K562 (cell line): ENCODE measurements around the gene CDC42EP1. TPM values are rescaled to one million over a fixed set of nuclear protein-coding genes. Genes with fewer than 3 reads are reported as not detected.

Experiments used
- ATF4 ChIP-seq: fragments of 450-650 bp; formaldehyde crosslinking; IDR thresholded peaks from 2 replicates; pipeline ENCODE4 v1.4.0; 2022; ENCODE audit warnings: mild to moderate bottlenecking, moderate library complexity
- BDP1 ChIP-seq: IDR thresholded peaks from 3 replicates; pipeline ENCODE4 v1.6.1; 2011; ENCODE audit not compliant: insufficient read length, insufficient read depth
- BRF2 ChIP-seq: IDR thresholded peaks from 3 replicates; pipeline ENCODE4 v1.6.1; 2011; ENCODE audit warnings: borderline replicate concordance, mild to moderate bottlenecking; ENCODE audit not compliant: insufficient read length, insufficient read depth
- E4F1 ChIP-seq: fragments of 250-450 bp; sonication (Bioruptor Pico); IDR thresholded peaks from 2 replicates; pipeline ENCODE4 v1.5.0; 2021; ENCODE audit warnings: mild to moderate bottlenecking, borderline replicate concordance
- NR0B1 ChIP-seq: fragments of 450-650 bp; IDR thresholded peaks from one replicate; pipeline ENCODE4 v1.6.1; 2018; ENCODE audit warnings: mild to moderate bottlenecking, moderate library complexity; ENCODE audit not compliant: partially characterized antibody
- NR2F6 ChIP-seq: fragments of 450-650 bp; formaldehyde crosslinking; IDR thresholded peaks from 2 replicates; pipeline ENCODE4 v1.4.0; 2020; ENCODE audit warnings: mild to moderate bottlenecking
- NR4A1 ChIP-seq, 2 experiments: fragments of 250-450 bp in 1 of 2; fragments of 450-650 bp in 1 of 2; sonication (Bioruptor Pico) in 1 of 2; IDR thresholded peaks; 2 replicates each; pipeline versions ENCODE4 v1.4.0 to v1.6.1; 2016 to 2020; ENCODE audit warnings: mild to moderate bottlenecking in 2 of 2, missing compliant biosample characterization in 1 of 2, missing genetic modification characterization in 1 of 2, moderate library complexity in 1 of 2
- PCBP2 ChIP-seq: fragments of 200-400 bp; formaldehyde crosslinking; IDR thresholded peaks from 2 replicates; pipeline ENCODE4 v1.6.1; 2018; ENCODE audit warnings: low read length, low read depth, mild to moderate bottlenecking, moderate library complexity; ENCODE audit not compliant: poor library complexity, severe bottlenecking
- RBM15 ChIP-seq: fragments of 200-400 bp; formaldehyde crosslinking; IDR thresholded peaks from 2 replicates; pipeline ENCODE4 v1.6.1; 2018; ENCODE audit warnings: mild to moderate bottlenecking, low read length, moderate library complexity; ENCODE audit not compliant: insufficient read depth
- RFX1 ChIP-seq: fragments of 450-650 bp; IDR thresholded peaks from 2 replicates; pipeline ENCODE4 v1.6.1; 2016; ENCODE audit warnings: mild to moderate bottlenecking, moderate library complexity
- TAL1 ChIP-seq: fragments of 450-650 bp; IDR thresholded peaks from 2 replicates; pipeline ENCODE4 v1.6.1; 2016; ENCODE audit warnings: mild to moderate bottlenecking
- TCF7L2 ChIP-seq: fragments of 150-350 bp; IDR thresholded peaks from 2 replicates; pipeline ENCODE4 v1.6.1; 2016; ENCODE audit warnings: low read depth, mild to moderate bottlenecking, low read length, moderate library complexity
- ZKSCAN3 ChIP-seq: fragments of 250-450 bp; sonication (Bioruptor Pico); IDR thresholded peaks from 2 replicates; pipeline ENCODE4 v1.4.0; 2020
- ZNF124 ChIP-seq: sonication (generic); formaldehyde crosslinking; IDR thresholded peaks from 2 replicates; pipeline ENCODE4 v1.8.1; 2022; ENCODE audit warnings: missing genetic modification reagents
- ZNF707 ChIP-seq: fragments of 250-450 bp; sonication (Bioruptor Pico); conservative IDR thresholded peaks from 2 replicates; pipeline ENCODE4 v1.8.0; 2022; ENCODE audit warnings: inconsistent platforms, mild to moderate bottlenecking, moderate library complexity
- polyA plus RNA-seq, 8 experiments: library from polyadenylated mRNA; depleted of rRNA in 4 of 8; stranded (reverse) in 5 of 8; unstranded in 3 of 8; fragments of >200 nt; fragmentation: Nextera tagmentation in 2 of 8; fragmentation: Illumina TruSeq in 1 of 8; extraction: Ambion mirVana in 2 of 8; extraction: Trizol in 1 of 8; gene quantifications; 2 replicates each; pipeline versions ENCODE4 v1.2.1 to v1.2.3, GENCODE V29; 2011 to 2014; ENCODE audit warnings: inconsistent platforms in 1 of 8, missing spikeins in 1 of 8
- total RNA-seq, 7 experiments: library from RNA; depleted of rRNA in 6 of 7; stranded (reverse); fragments of >200 nt in 6 of 7; fragmentation: Illumina TruSeq in 2 of 7; extraction: Trizol in 2 of 7; gene quantifications; 2 replicates each; pipeline versions ENCODE4 v1.2.1 to v1.2.3, GENCODE V29; 2011 to 2021; ENCODE audit warnings: low replicate concordance in 1 of 7

Gene CDC42EP1
- total and polyA plus RNA-seq, 9 of the 15 experiments (the other 6 are each of a cell fraction or from before 2014, with no cell fraction given) = 0.67 to 70.2 (median 7.3) TPM

- TF ChIP-seq ATF4 (CRISPR knock-in tag) (no peak), BDP1 (no peak), ZNF124 (CRISPR knock-in tag) (no peak), E4F1 (CRISPR knock-in tag) (no peak), ZNF707 (CRISPR knock-in tag) (no peak), TCF7L2 (no peak), NR0B1 (no peak), ZKSCAN3 (no peak), PCBP2 (no peak), BRF2 (no peak), NR4A1 (CRISPR knock-in tag; IDR thresholded peaks at IDR 0.05) (no peak), NR4A1 (tag; IDR thresholded peaks at IDR 0.05) (no peak), RFX1 (no peak), NR2F6 (CRISPR knock-in tag) (no peak), RBM15 (no peak), TAL1 (no peak)
- TF ChIP-seq, all 486 proteins: peak for 6
Observed at GRCh38 chr22:37607935-37608476, 47.7 kb downstream of the CDC42EP1 start (continued).
